B cell (primary cell): ENCODE data around the gene RNLS.

Experiments
- EZH2 ChIP-seq: IDR thresholded peaks from 2 replicates; pipeline ENCODE4 v1.6.1; 2012; ENCODE audit warnings: borderline replicate concordance, low read depth, mild to moderate bottlenecking, moderate library complexity, low read length; ENCODE audit not compliant: insufficient read depth, poor library complexity, severe bottlenecking
- TF ChIP-seq, protein P1 (sequence below): fragments of 200-600 bp; IDR thresholded peaks from one replicate; pipeline ENCODE4 v1.8.0; 2022; ENCODE audit warnings: antibody characterized with exemption, mild to moderate bottlenecking

DNA sequence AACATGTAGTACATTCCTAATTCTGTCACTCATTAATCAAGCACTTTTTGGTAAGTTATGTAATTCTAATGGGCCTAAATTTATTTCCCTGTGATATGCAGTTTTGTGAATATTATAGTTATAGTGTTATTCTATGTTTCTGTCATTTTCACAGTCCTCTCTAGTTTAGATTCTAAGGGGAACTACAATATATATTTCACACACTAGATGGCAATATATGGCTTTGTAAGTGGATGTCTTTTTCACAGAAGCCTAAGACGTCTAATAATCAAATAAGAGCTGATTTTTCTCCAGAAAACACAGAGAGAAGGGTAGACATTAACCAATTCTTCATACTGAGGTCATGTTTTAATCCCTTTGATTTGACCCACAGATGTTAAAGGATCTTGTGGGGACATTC, 18.0 kb downstream of the RNLS start:
- TF ChIP-seq EZH2 = no peak
- TF ChIP-seq, protein P1, sequence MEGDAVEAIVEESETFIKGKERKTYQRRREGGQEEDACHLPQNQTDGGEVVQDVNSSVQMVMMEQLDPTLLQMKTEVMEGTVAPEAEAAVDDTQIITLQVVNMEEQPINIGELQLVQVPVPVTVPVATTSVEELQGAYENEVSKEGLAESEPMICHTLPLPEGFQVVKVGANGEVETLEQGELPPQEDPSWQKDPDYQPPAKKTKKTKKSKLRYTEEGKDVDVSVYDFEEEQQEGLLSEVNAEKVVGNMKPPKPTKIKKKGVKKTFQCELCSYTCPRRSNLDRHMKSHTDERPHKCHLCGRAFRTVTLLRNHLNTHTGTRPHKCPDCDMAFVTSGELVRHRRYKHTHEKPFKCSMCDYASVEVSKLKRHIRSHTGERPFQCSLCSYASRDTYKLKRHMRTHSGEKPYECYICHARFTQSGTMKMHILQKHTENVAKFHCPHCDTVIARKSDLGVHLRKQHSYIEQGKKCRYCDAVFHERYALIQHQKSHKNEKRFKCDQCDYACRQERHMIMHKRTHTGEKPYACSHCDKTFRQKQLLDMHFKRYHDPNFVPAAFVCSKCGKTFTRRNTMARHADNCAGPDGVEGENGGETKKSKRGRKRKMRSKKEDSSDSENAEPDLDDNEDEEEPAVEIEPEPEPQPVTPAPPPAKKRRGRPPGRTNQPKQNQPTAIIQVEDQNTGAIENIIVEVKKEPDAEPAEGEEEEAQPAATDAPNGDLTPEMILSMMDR = peak; percentile 55
